Prostate gland (tissue), 2 donors: ENCODE data around the gene ABL2. TPM values are rescaled to one million over a fixed set of nuclear protein-coding genes. Genes with fewer than 3 reads are reported as not detected.

Experiments
- DNase-seq: peaks from one replicate; pipeline ENCODE4 v3.0.0-alpha.2; 2019; ENCODE audit warnings: low spot score
- H3K27ac ChIP-seq, 2 donors: fragments of 200-600 bp; sonication (generic); 2 replicates each; pipeline ENCODE4 v1.5.1; 2017 to 2019
- H3K27me3 ChIP-seq: fragments of 200-600 bp; sonication (generic); replicated peaks from 2 replicates; pipeline ENCODE4 v1.5.1; 2019; ENCODE audit not compliant: insufficient read depth
- H3K36me3 ChIP-seq, 2 donors: fragments of 200-600 bp; sonication (generic); 1 replicate in 1 of 2; 2 replicates in 1 of 2; pipeline versions ENCODE4 v1.5.1 to v1.8.1; 2017 to 2019
- H3K4me1 ChIP-seq: fragments of 200-600 bp; sonication (generic); replicated peaks from 2 replicates; pipeline ENCODE4 v1.5.1; 2019
- H3K4me3 ChIP-seq, 2 donors: fragments of 200-600 bp; sonication (generic); 2 replicates each; pipeline ENCODE4 v1.5.1; 2017 to 2019
- H3K9me3 ChIP-seq: fragments of 200-600 bp; sonication (generic); 2 replicates; pipeline ENCODE4 v1.5.1; 2017
- CTCF ChIP-seq, 4 experiments: fragments of 200-600 bp in 2 of 4; fragments of 450-650 bp in 2 of 4; sonication (generic) in 2 of 4; IDR thresholded peaks; 1 replicate in 3 of 4; 2 replicates in 1 of 4; pipeline ENCODE4 v1.5.1; 2016 to 2019; ENCODE audit warnings: antibody characterized with exemption in 4 of 4, mild to moderate bottlenecking in 2 of 4, moderate library complexity in 2 of 4
- POLR2A ChIP-seq: fragments of 450-650 bp; IDR thresholded peaks from one replicate; pipeline ENCODE4 v1.6.1; 2016; ENCODE audit warnings: antibody characterized with exemption, mild to moderate bottlenecking
- POLR2AphosphoS5 ChIP-seq: sonication (generic); formaldehyde crosslinking; IDR thresholded peaks from one replicate; pipeline ENCODE4 v1.6.1; 2017; ENCODE audit warnings: antibody characterized with exemption
- WGBS: methylation state at CpG from one replicate; pipeline ENCODE4 v1.1.5; 2018; 5-methylcytosine and 5-hydroxymethylcytosine counted together
- intact Hi-C: fragments of 100-400 bp; cut with DNase I; formaldehyde crosslinking; loops from one replicate; pipeline ENCODE4 v1.14.2; 2022
- total RNA-seq, 2 donors: library from RNA; depleted of rRNA; stranded (reverse); fragments of >200 nt; gene quantifications; one replicate each; pipeline ENCODE4 v1.1.0, GENCODE V29; 2016

ABL2 gene
- total RNA-seq, 2 donors from 2014 or later: 12.1 to 18.4 TPM

GRCh38 chr1:179094818-179095217, 134.7 kb downstream of the ABL2 start:
- WGBS: 29% methylated on average over 5 of the region's 5 CpGs
- H3K4me1 ChIP-seq: no peaks in the 10 kb centered on the region
- peaks cover 0 to 15% of the 10 kb centered on the region in 2 donors for H3K36me3 ChIP-seq
- TF ChIP-seq CTCF (IDR thresholded peaks at IDR 0.05) (no peak), POLR2AphosphoS5 (peak; percentile 82)
- H3K9me3 ChIP-seq: no peaks in the 10 kb centered on the region
- no peaks in the 10 kb centered on the region for H3K27me3 ChIP-seq
- intact Hi-C loops: no loop called here
- peak overlapping the region; percentile 8 to 46 for H3K27ac ChIP-seq
- no peak overlapping the region for H3K4me3 ChIP-seq
- peak; percentile 71 for DNase-seq

GRCh38 chr1:179092896-179093461, 136.5 kb downstream of the ABL2 start:
- intact Hi-C loops: no loop called here
- Histone ChIP-seq H3K4me3 (no peak overlapping the region), H3K27me3 (no peaks in the 10 kb centered on the region), H3K36me3 (peaks cover 0 to 15% of the 10 kb centered on the region in 2 donors), H3K27ac (no peak overlapping the region), H3K9me3 (no peaks in the 10 kb centered on the region), H3K4me1 (no peaks in the 10 kb centered on the region)
- WGBS: 88% methylated on average over 9 of the region's 9 CpGs
- no peak for TF ChIP-seq POLR2A
- TF ChIP-seq CTCF (IDR thresholded peaks at IDR 0.05): no peak
- no peak for TF ChIP-seq POLR2AphosphoS5
- DNase-seq: no peak

- TF ChIP-seq POLR2A (no peak), CTCF (IDR thresholded peaks at IDR 0.05) (no peak), POLR2AphosphoS5 (peak; percentile 31)
- H3K9me3 ChIP-seq: no peaks in the 10 kb centered on the region
- H3K27me3 ChIP-seq: no peaks in the 10 kb centered on the region
- peaks cover 0 to 15% of the 10 kb centered on the region in 2 donors for H3K36me3 ChIP-seq
- WGBS: 18% methylated on average over 5 of the region's 5 CpGs
- H3K4me3 ChIP-seq: no peak overlapping the region
- intact Hi-C loops: no loop called here
- peak; percentile 39 for DNase-seq
- no peak overlapping the region for H3K27ac ChIP-seq
- H3K4me1 ChIP-seq: no peaks in the 10 kb centered on the region
Measured at GRCh38 chr1:179091691-179092165, 137.7 kb downstream of the ABL2 start.

GRCh38 chr1:179090923-179091322, 138.6 kb downstream of the ABL2 start:
- Histone ChIP-seq H3K9me3 (no peaks in the 10 kb centered on the region), H3K4me1 (no peaks in the 10 kb centered on the region), H3K27me3 (no peaks in the 10 kb centered on the region), H3K4me3 (no peak overlapping the region), H3K27ac (no peak overlapping the region), H3K36me3 (peaks cover 0 to 15% of the 10 kb centered on the region in 2 donors)
- intact Hi-C loops: no loop called here
- no peak for TF ChIP-seq CTCF (IDR thresholded peaks at IDR 0.05)
- TF ChIP-seq POLR2AphosphoS5: no peak
- no peak for TF ChIP-seq POLR2A
- DNase-seq: no peak
- 88% methylated on average over 4 of the region's 4 CpGs for WGBS

- H3K27ac ChIP-seq: no peak overlapping the region
- H3K27me3 ChIP-seq: no peaks in the 10 kb centered on the region
- H3K9me3 ChIP-seq: no peaks in the 10 kb centered on the region
- H3K4me3 ChIP-seq: no peak overlapping the region
- TF ChIP-seq CTCF (IDR thresholded peaks at IDR 0.05) (no peak), POLR2A (no peak)
- no peaks in the 10 kb centered on the region for H3K4me1 ChIP-seq
- no peak for DNase-seq
- H3K36me3 ChIP-seq: peaks cover 0 to 15% of the 10 kb centered on the region in 2 donors
- 63% methylated on average over 8 of the region's 8 CpGs for WGBS
- intact Hi-C loops: no loop called here
Measured at GRCh38 chr1:179090522-179090921, 139.0 kb downstream of the ABL2 start.
